HepG2 (cell line): ENCODE results near the gene IQCK. TPM values are rescaled to one million over a fixed set of nuclear protein-coding genes. Genes with fewer than 3 reads are reported as not detected.
A peak's percentile ranks its signal among the peaks of the same experiment; 100 is the strongest.

ENCODE experiments used
- AHR ChIP-seq: IDR thresholded peaks from 2 replicates; pipeline ENCODE4 v1.6.1; 2018; ENCODE audit warnings: missing genetic modification reagents, missing compliant biosample characterization
- ARID5B ChIP-seq: IDR thresholded peaks from 2 replicates; pipeline ENCODE4 v1.4.0; 2020; ENCODE audit warnings: mild to moderate bottlenecking, missing genetic modification reagents
- CCDC6 ChIP-seq: sonication (generic); formaldehyde crosslinking; IDR thresholded peaks from 2 replicates; pipeline ENCODE4 v1.8.1; 2022; ENCODE audit warnings: mild to moderate bottlenecking, missing genetic modification reagents, moderate library complexity
- EZH2 ChIP-seq: conservative IDR thresholded peaks from 2 replicates; pipeline ENCODE4 v1.6.1; 2012; ENCODE audit warnings: mild to moderate bottlenecking, low read depth, low read length, moderate library complexity
- HNRNPLL ChIP-seq: fragments of 200-400 bp; formaldehyde crosslinking; IDR thresholded peaks from 2 replicates; pipeline ENCODE4 v1.6.1; 2017; ENCODE audit warnings: mild to moderate bottlenecking, low read depth, low read length; ENCODE audit not compliant: poor library complexity, severe bottlenecking
- MAZ ChIP-seq, 2 experiments: sonication (generic) in 1 of 2; formaldehyde crosslinking in 1 of 2; IDR thresholded peaks; 2 replicates each; pipeline versions ENCODE4 v1.5.0 to v1.6.1; 2012 to 2020; ENCODE audit warnings: low read depth in 2 of 2, mild to moderate bottlenecking in 2 of 2, borderline replicate concordance in 1 of 2, improper control_type of control experiment in 1 of 2, low read length in 1 of 2, missing genetic modification reagents in 1 of 2, moderate library complexity in 1 of 2
- MEIS2 ChIP-seq: sonication (generic); formaldehyde crosslinking; IDR thresholded peaks from 2 replicates; pipeline ENCODE4 v1.9.0; 2021; ENCODE audit warnings: mild to moderate bottlenecking, missing genetic modification reagents
- MLXIP ChIP-seq: sonication (generic); formaldehyde crosslinking; IDR thresholded peaks from 2 replicates; pipeline ENCODE4 v1.9.0; 2021; ENCODE audit warnings: missing genetic modification reagents, borderline replicate concordance
- MYC ChIP-seq: sonication (generic); formaldehyde crosslinking; IDR thresholded peaks from 2 replicates; pipeline ENCODE4 v1.9.0; 2021; ENCODE audit warnings: missing genetic modification reagents, borderline replicate concordance
- PRMT3 ChIP-seq: sonication (generic); formaldehyde crosslinking; IDR thresholded peaks from 2 replicates; pipeline ENCODE4 v1.8.1; 2022; ENCODE audit warnings: low read depth, mild to moderate bottlenecking, moderate library complexity, missing genetic modification reagents, borderline replicate concordance
- RBM39 ChIP-seq: fragments of 200-400 bp; formaldehyde crosslinking; IDR thresholded peaks from one replicate; pipeline ENCODE4 v1.6.1; 2018; ENCODE audit warnings: antibody characterized with exemption, mild to moderate bottlenecking, low read depth, low read length; ENCODE audit not compliant: poor library complexity, severe bottlenecking
- SIN3A ChIP-seq: IDR thresholded peaks from 2 replicates; pipeline ENCODE4 v1.6.1; 2011; ENCODE audit warnings: low read depth, mild to moderate bottlenecking, control low read depth, low read length, borderline replicate concordance
- SSRP1 ChIP-seq: IDR thresholded peaks from 2 replicates; pipeline ENCODE4 v1.6.1; 2016; ENCODE audit warnings: control low read depth
- YEATS4 ChIP-seq: sonication (generic); formaldehyde crosslinking; IDR thresholded peaks from 2 replicates; pipeline ENCODE4 v1.4.0; 2020; ENCODE audit warnings: missing genetic modification reagents, borderline replicate concordance
- YY1 ChIP-seq: IDR thresholded peaks from 2 replicates; pipeline ENCODE4 v1.6.1; 2011; ENCODE audit warnings: low read length, low read depth, moderate library complexity, mild to moderate bottlenecking; ENCODE audit not compliant: insufficient read depth, insufficient replicate concordance
- ZBTB1 ChIP-seq: sonication (generic); formaldehyde crosslinking; IDR thresholded peaks from 2 replicates; pipeline ENCODE4 v1.4.0; 2020; ENCODE audit warnings: missing genetic modification reagents, borderline replicate concordance
- ZNF441 ChIP-seq: sonication (generic); formaldehyde crosslinking; IDR thresholded peaks from 2 replicates; pipeline ENCODE4 v1.7.0; 2021; ENCODE audit warnings: missing genetic modification reagents, borderline replicate concordance
- polyA plus RNA-seq, 8 experiments: library from polyadenylated mRNA; depleted of rRNA in 3 of 8; stranded (reverse) in 7 of 8; unstranded in 1 of 8; fragments of >200 nt; fragmentation: Illumina TruSeq in 4 of 8; extraction: Trizol in 4 of 8; gene quantifications; 2 replicates each; pipeline versions ENCODE4 v1.2.1 to v1.2.3, GENCODE V29; 2011 to 2016; ENCODE audit warnings: low read depth in 4 of 8, missing spikeins in 1 of 8, mixed read lengths in 1 of 8; ENCODE audit not compliant: insufficient read depth in 1 of 8
- total RNA-seq, 5 experiments: library from RNA; depleted of rRNA; stranded (reverse); fragments of >200 nt; fragmentation: Illumina TruSeq; extraction: Trizol; gene quantifications; 2 replicates each; pipeline ENCODE4 v1.2.3, GENCODE V29; 2016; ENCODE audit warnings: low read depth in 1 of 5
- TF ChIP-seq, protein P1 (sequence below): sonication (generic); formaldehyde crosslinking; IDR thresholded peaks from 2 replicates; pipeline ENCODE4 v1.4.0; 2020; ENCODE audit warnings: missing genetic modification reagents

IQCK gene
- total and polyA plus RNA-seq, 2 of the 13 experiments (the other 11 are each of a cell fraction or from before 2014, with no cell fraction given): 5.1 to 7.3 TPM

DNA sequence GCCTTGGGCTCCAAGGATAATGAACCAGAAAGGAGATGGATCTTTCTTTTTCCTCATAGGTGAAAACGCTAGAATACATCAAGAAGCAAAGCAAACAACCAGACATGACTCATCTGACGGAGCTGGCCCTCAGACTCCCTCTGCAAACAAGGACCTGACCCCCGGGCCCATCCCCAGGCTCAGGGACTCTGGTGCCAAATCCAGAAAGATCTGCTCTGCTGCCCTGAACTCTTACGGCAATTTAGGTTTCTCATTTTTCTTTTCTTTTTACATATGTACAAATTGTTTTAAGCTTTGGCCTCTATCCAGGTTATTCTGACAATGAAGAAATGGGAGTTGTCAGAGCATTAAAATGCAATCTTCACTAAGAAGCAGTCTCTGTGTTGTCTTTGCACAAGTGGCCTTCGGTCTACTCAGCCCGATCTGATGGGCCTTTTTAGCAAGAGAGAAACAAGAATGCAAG, 17.7 kb upstream of the IQCK start (continued):
- TF ChIP-seq RBM39 (no peak), YEATS4 (CRISPR knock-in tag) (no peak), CCDC6 (CRISPR knock-in tag) (no peak), AHR (CRISPR knock-in tag) (no peak), ZNF441 (CRISPR knock-in tag) (peak; percentile 86), YY1 (no peak), MAZ (IDR thresholded peaks at IDR 0.05; ENCODE audit: borderline replicate concordance, low read depth, low read length) (peak; percentile 84), MAZ (CRISPR knock-in tag; IDR thresholded peaks at IDR 0.05; ENCODE audit: low read depth) (no peak), MYC (CRISPR knock-in tag) (no peak), ZBTB1 (CRISPR knock-in tag) (no peak), MEIS2 (CRISPR knock-in tag) (0 out of 2 replicates have a peak, but pooled peaks have one; percentile 41), PRMT3 (no peak), EZH2 (no peak), SIN3A (no peak), ARID5B (peak; percentile 78), SSRP1 (CRISPR knock-in tag) (no peak), HNRNPLL (no peak), MLXIP (CRISPR knock-in tag) (no peak)
- TF ChIP-seq, protein P1, sequence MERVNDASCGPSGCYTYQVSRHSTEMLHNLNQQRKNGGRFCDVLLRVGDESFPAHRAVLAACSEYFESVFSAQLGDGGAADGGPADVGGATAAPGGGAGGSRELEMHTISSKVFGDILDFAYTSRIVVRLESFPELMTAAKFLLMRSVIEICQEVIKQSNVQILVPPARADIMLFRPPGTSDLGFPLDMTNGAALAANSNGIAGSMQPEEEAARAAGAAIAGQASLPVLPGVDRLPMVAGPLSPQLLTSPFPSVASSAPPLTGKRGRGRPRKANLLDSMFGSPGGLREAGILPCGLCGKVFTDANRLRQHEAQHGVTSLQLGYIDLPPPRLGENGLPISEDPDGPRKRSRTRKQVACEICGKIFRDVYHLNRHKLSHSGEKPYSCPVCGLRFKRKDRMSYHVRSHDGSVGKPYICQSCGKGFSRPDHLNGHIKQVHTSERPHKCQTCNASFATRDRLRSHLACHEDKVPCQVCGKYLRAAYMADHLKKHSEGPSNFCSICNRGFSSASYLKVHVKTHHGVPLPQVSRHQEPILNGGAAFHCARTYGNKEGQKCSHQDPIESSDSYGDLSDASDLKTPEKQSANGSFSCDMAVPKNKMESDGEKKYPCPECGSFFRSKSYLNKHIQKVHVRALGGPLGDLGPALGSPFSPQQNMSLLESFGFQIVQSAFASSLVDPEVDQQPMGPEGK (CRISPR knock-in tag): peak; percentile 73
